CD4-positive, alpha-beta T cell treated with Interleukin-1 beta for 1 hour (primary cell): ENCODE data around the gene CHFR.
"Not testable (repeated sequence)": the region's sequence is repeated elsewhere in the genome, so short reads cannot be mapped to it uniquely, and the experiment has no call there.

Source experiments
- DNase-seq, 2 donors: peaks; one replicate each; pipeline ENCODE4 v3.0.0-alpha.2; 2020 to 2022

CHFR gene

GRCh38 chr12:132887513-132888351 is at the start of gene CHFR:
Gene CHFR (minus strand): TSS chr12:132887605. CDS start chr12:132887328, 277 bp downstream.
- DNase-seq = peak; percentile 96 to 97

- DNase-seq = not testable (repeated sequence)
Observed at GRCh38 chr12:132936921-132937320, 49.5 kb upstream of the CHFR start.

- DNase-seq = no peak
Observed at GRCh38 chr12:132936163-132936562, 48.8 kb upstream of the CHFR start.

- DNase-seq = no peak
Observed at GRCh38 chr12:132926415-132926833, 39.0 kb upstream of the CHFR start.

- DNase-seq = no peak
Observed at GRCh38 chr12:132925597-132926414, 38.4 kb upstream of the CHFR start.

GRCh38 chr12:132924356-132924755 is 37.0 kb upstream of the CHFR start:
- DNase-seq = no peak

- DNase-seq = no peak
Observed at GRCh38 chr12:132923356-132923909, 36.0 kb upstream of the CHFR start.

- DNase-seq = no peak
Observed at GRCh38 chr12:132922676-132923075, 35.3 kb upstream of the CHFR start.

- DNase-seq = no peak
Observed at GRCh38 chr12:132921685-132922084, 34.3 kb upstream of the CHFR start.

- DNase-seq = no peak
Observed at GRCh38 chr12:132918680-132919079, 31.3 kb upstream of the CHFR start.

GRCh38 chr12:132909030-132909368 is 21.6 kb upstream of the CHFR start:
- no peak for DNase-seq

- DNase-seq = peak; percentile 96 to 97
Observed at GRCh38 chr12:132908145-132909029, 21.0 kb upstream of the CHFR start.

- not testable (repeated sequence) for DNase-seq
Observed at GRCh38 chr12:132907789-132908144, 20.4 kb upstream of the CHFR start.

- DNase-seq = no peak
Observed at GRCh38 chr12:132907216-132907615, 19.8 kb upstream of the CHFR start.

- DNase-seq = peak; percentile 88 to 90
Observed at GRCh38 chr12:132904718-132905328, 17.4 kb upstream of the CHFR start.

- DNase-seq = no peak
Observed at GRCh38 chr12:132899033-132899432, 11.6 kb upstream of the CHFR start.

- no peak for DNase-seq
Observed at GRCh38 chr12:132888852-132889251, 1.4 kb upstream of the CHFR start.

GRCh38 chr12:132886529-132887477 is 602 bp downstream of the CHFR start:
- DNase-seq = no peak

GRCh38 chr12:132881818-132882217 is 5.6 kb downstream of the CHFR start:
- DNase-seq = no peak

GRCh38 chr12:132874620-132875019 is 12.8 kb downstream of the CHFR start:
- not testable (repeated sequence) for DNase-seq

GRCh38 chr12:132874175-132874574 is 13.2 kb downstream of the CHFR start:
- no peak for DNase-seq
